ENCODE results near the gene SYT3.
"Not testable (repeated sequence)": the region's sequence is repeated elsewhere in the genome, so short reads cannot be mapped to it uniquely, and the experiment has no call there.

Gene SYT3

GRCh38 chr19:50644315-50644915, 4.7 kb upstream of the SYT3 start:
- no peak for DNase-seq (ENCODE audit: low read depth)
- no peak overlapping the region for H3K4me3 ChIP-seq (ENCODE audit: low read depth, low read length)

- DNase-seq (ENCODE audit: low read depth), result no peak
- H3K4me3 ChIP-seq (ENCODE audit: low read depth, low read length), result no peak overlapping the region
Measured at GRCh38 chr19:50640368-50640767, 687 bp upstream of the SYT3 start.

GRCh38 chr19:50638600-50638999, 1.1 kb downstream of the SYT3 start:
- DNase-seq (ENCODE audit: low read depth), result no peak

GRCh38 chr19:50636317-50637085, 3.2 kb downstream of the SYT3 start:
- no peak for DNase-seq (ENCODE audit: low read depth)
- no peak overlapping the region for H3K4me3 ChIP-seq (ENCODE audit: low read depth, low read length)

More at GRCh38 chr19:50638600-50638999, 1.1 kb downstream of the SYT3 start:
- H3K4me3 ChIP-seq (ENCODE audit: low read depth, low read length), result no peak overlapping the region

GRCh38 chr19:50633973-50634372, 5.7 kb downstream of the SYT3 start:
- DNase-seq (ENCODE audit: low read depth), result no peak
- H3K4me3 ChIP-seq (ENCODE audit: low read depth, low read length), result no peak overlapping the region

GRCh38 chr19:50633359-50633758, 6.3 kb downstream of the SYT3 start:
- no peak for DNase-seq (ENCODE audit: low read depth)
- H3K4me3 ChIP-seq (ENCODE audit: low read depth, low read length), result no peak overlapping the region

DNA sequence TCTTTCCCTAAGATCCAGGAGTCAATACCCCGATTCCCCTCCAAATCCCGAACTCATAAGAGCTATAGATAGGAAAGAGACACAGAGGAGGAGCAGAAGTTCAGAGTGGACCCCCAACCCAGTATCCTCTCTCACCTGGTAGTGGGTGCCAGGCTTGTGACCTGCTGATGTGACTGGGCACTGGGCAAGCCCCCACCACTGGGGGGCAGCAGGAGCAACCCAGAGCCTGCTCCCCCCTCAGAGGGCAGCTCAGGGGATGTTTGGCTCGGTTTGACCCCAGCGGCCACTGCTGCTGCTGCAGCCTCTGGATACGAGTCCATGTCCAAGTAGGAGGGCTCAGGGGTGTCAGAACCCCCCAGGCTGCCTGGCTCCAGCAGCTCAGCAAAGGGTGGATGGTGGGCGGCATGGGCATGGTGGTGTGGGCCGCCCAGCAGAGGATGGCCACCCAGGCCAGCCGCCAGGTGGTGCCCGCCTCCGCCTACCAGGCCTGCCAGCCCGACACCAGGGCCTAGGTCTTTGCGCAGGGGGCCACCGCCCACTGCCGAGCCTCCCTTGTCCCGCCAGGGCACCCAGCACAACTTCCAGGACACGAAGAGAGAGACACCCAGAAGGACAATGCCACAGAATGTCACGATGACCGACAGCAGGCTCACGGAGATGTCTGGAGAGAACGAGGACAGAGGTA, 7.4 kb downstream of the SYT3 start:
- no peak for DNase-seq (ENCODE audit: low read depth)
- no peak overlapping the region for H3K4me3 ChIP-seq (ENCODE audit: low read depth, low read length)

DNA sequence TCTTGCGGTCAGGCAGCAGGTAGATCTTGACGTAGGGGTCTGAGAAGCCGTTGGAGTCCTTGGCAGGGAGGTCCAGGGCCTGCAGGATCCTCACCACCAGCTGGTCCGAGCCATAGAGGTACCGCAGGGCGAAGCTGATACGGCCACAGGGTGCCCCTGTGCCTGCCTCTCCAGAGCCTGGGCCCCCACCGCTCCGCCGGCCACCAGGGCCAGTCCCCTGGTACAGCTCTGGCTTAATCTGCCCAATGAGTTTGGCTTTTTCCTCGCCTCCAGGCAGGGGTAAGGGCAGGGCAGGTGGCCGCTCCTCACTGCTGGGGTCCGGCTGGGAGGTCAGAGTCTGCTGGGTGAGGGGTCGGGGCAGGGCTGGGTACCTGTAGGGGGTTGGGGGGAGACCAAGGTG, 9.9 kb downstream of the SYT3 start:
- H3K4me3 ChIP-seq (ENCODE audit: low read depth, low read length), result no peak overlapping the region
- no peak for DNase-seq (ENCODE audit: low read depth)

- H3K4me3 ChIP-seq (ENCODE audit: low read depth, low read length), result no peak overlapping the region
- no peak for DNase-seq (ENCODE audit: low read depth)
Measured at GRCh38 chr19:50629194-50629593, 10.5 kb downstream of the SYT3 start.

DNA sequence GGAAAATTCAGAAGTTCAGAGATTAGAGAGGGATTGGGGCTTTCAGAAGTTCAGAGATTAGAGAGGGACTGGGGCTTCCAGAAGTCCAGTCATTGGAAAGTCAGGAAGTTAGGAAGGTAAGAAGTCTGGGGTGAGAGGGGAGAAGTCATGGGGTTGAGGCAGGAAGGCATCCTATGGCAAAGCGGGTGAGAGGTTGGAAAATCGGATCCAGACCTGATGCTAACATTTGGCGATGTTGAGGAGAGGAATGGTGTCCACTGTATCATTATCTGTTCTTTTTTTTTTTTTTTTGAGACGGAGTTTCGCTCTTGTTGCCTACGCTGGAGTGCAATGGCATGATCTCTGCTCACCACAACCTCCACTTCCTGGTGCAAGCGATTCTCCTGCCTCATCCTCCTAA, 11.1 kb downstream of the SYT3 start:
- no peak overlapping the region for H3K4me3 ChIP-seq (ENCODE audit: low read depth, low read length)
- no peak for DNase-seq (ENCODE audit: low read depth)

GRCh38 chr19:50628146-50628545, 11.5 kb downstream of the SYT3 start:
- no peak for DNase-seq (ENCODE audit: low read depth)
- H3K4me3 ChIP-seq (ENCODE audit: low read depth, low read length), result no peak overlapping the region

DNA sequence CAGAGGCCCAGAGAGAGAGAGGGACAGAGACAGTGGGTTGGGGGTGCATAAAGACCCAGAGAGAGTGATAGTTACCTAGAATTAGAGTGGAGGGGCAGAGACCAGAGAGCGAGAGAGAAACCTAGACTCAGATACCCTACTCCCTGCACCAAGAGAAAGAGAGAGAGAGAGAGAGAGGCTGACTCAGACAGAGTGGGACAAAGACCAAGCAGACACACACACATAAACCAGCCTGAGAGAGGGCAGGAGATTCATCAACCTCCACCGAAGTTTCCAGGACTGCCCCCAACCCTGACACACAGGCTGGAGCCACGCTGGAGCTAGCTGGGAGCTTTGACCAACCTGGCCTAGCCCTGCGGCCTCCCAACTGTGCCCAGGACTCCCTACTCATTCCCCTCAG, 12.9 kb downstream of the SYT3 start:
- no peak overlapping the region for H3K4me3 ChIP-seq (ENCODE audit: low read depth, low read length)
- DNase-seq (ENCODE audit: low read depth), result no peak

GRCh38 chr19:50626011-50626410, 13.7 kb downstream of the SYT3 start:
- H3K4me3 ChIP-seq (ENCODE audit: low read depth, low read length), result no peak overlapping the region
- DNase-seq (ENCODE audit: low read depth), result no peak

GRCh38 chr19:50624949-50625600, 14.6 kb downstream of the SYT3 start:
- no peak overlapping the region for H3K4me3 ChIP-seq (ENCODE audit: low read depth, low read length)
- no peak for DNase-seq (ENCODE audit: low read depth)

- not testable (repeated sequence) for H3K4me3 ChIP-seq (ENCODE audit: low read depth, low read length); DNase-seq (ENCODE audit: low read depth)
Measured at GRCh38 chr19:50620394-50620906, 19.2 kb downstream of the SYT3 start.

GRCh38 chr19:50619184-50619583, 20.5 kb downstream of the SYT3 start:
- DNase-seq (ENCODE audit: low read depth); H3K4me3 ChIP-seq (ENCODE audit: low read depth, low read length): not testable (repeated sequence)

GRCh38 chr19:50618379-50618778, 21.3 kb downstream of the SYT3 start:
- DNase-seq (ENCODE audit: low read depth); H3K4me3 ChIP-seq (ENCODE audit: low read depth, low read length): not testable (repeated sequence)

GRCh38 chr19:50612504-50613404, 26.9 kb downstream of the SYT3 start:
- DNase-seq (ENCODE audit: low read depth); H3K4me3 ChIP-seq (ENCODE audit: low read depth, low read length): not testable (repeated sequence)
